Common myeloid progenitor, CD34-positive (primary cell): Measurements from ENCODE around the gene C17orf67.

Experiments
- CTCF ChIA-PET: fragments of 350-600 bp; sonication (Branson Sonifier 250); formaldehyde crosslinking; loops from one replicate; lab custom pipeline; 2021; ENCODE audit warnings: antibody characterized with exemption; lab: Charles Lee
- POLR2A ChIA-PET: fragments of 350-600 bp; sonication (Branson Sonifier 250); formaldehyde crosslinking; loops from one replicate; lab custom pipeline; 2021; ENCODE audit warnings: antibody characterized with exemption; lab: Charles Lee
- DNase-seq, 3 donors: peaks; one replicate each; pipeline versions ENCODE4 v3.0.0 to v3.0.0-alpha.2; 2013
- H3K27ac ChIP-seq, 2 experiments: 1 replicate in 1 of 2; 2 replicates in 1 of 2; pipeline ENCODE4 v1.7.0; 2013; ENCODE audit warnings: inconsistent platforms in 2 of 2, low read length in 2 of 2, mild to moderate bottlenecking in 2 of 2, low read depth in 1 of 2, moderate library complexity in 1 of 2; ENCODE audit not compliant: severe bottlenecking in 2 of 2, insufficient read depth in 1 of 2, poor library complexity in 1 of 2
- H3K27me3 ChIP-seq, 5 experiments: replicated peaks in 2 of 5; 1 replicate in 3 of 5; 2 replicates in 2 of 5; pipeline versions ENCODE4 v1.6.1 to v1.7.0; 2013; ENCODE audit warnings: low read length in 4 of 5, mild to moderate bottlenecking in 2 of 5, moderate library complexity in 2 of 5, inconsistent platforms in 1 of 5; ENCODE audit not compliant: insufficient read depth in 5 of 5, control insufficient read depth in 4 of 5
- H3K36me3 ChIP-seq, 4 experiments: 1 replicate in 2 of 4; 2 replicates in 2 of 4; pipeline versions ENCODE4 v1.6.1 to v1.7.0; 2013; ENCODE audit warnings: low read length in 3 of 4, control low read depth in 1 of 4, mild to moderate bottlenecking in 1 of 4; ENCODE audit not compliant: control insufficient read depth in 4 of 4, insufficient read depth in 4 of 4
- H3K4me1 ChIP-seq, 4 experiments: 1 replicate in 3 of 4; 2 replicates in 1 of 4; pipeline versions ENCODE4 v1.6.1 to v1.7.1; 2013; ENCODE audit warnings: low read length in 3 of 4, mild to moderate bottlenecking in 3 of 4, control low read depth in 1 of 4, inconsistent platforms in 1 of 4, moderate library complexity in 1 of 4; ENCODE audit not compliant: control insufficient read depth in 4 of 4, insufficient read depth in 4 of 4; ENCODE audit errors: control extremely low read depth in 1 of 4
- H3K4me3 ChIP-seq, 7 experiments: 1 replicate in 4 of 7; 2 replicates in 3 of 7; pipeline versions ENCODE4 v1.5.1 to v1.7.0; 2013; ENCODE audit warnings: mild to moderate bottlenecking in 7 of 7, low read length in 6 of 7, moderate library complexity in 6 of 7, inconsistent platforms in 2 of 7, low read depth in 2 of 7, control low read depth in 1 of 7; ENCODE audit not compliant: insufficient read depth in 4 of 7, control insufficient read depth in 1 of 7; ENCODE audit errors: extremely low read depth in 1 of 7
- H3K9me3 ChIP-seq, 5 experiments: 1 replicate in 4 of 5; 2 replicates in 1 of 5; pipeline versions ENCODE4 v1.6.1 to v1.7.1; 2013; ENCODE audit warnings: low read length in 4 of 5, mild to moderate bottlenecking in 2 of 5, inconsistent platforms in 1 of 5, low read depth in 1 of 5, moderate library complexity in 1 of 5; ENCODE audit not compliant: control insufficient read depth in 4 of 5, insufficient read depth in 2 of 5; ENCODE audit errors: control extremely low read depth in 1 of 5
- WGBS: methylation state at CpG from one replicate; pipeline ENCODE4 v1.1.5; 2013; ENCODE audit not compliant: insufficient coverage; 5-methylcytosine and 5-hydroxymethylcytosine counted together

C17orf67 gene

GRCh38 chr17:56835264-56835585, 1.5 kb upstream of the C17orf67 start:
- no peak overlapping the region for H3K27ac ChIP-seq
- peaks cover 0 to 22% (median 5%) of the 10 kb centered on the region in 4 experiments for H3K36me3 ChIP-seq

GRCh38 chr17:56834380-56835263, 902 bp upstream of the C17orf67 start:
- peaks cover 0 to 22% (median 4%) of the 10 kb centered on the region in 4 experiments for H3K36me3 ChIP-seq
- CTCF ChIA-PET = interaction anchor here (0.8 to 2.2 kb wide), 4 partner anchors 8 to 17 kb away, joined by 3 to 10 read pairs (median 4); no protein-coding TSS in a partner anchor
- no peaks in the 10 kb centered on the region for H3K9me3 ChIP-seq
- H3K27ac ChIP-seq = peak overlapping the region; percentile 40 to 77
- peaks cover 21 to 49% (median 31%) of the 10 kb centered on the region in 4 experiments for H3K4me1 ChIP-seq
- 1% methylated on average over 81 of the region's 81 CpGs for WGBS
- POLR2A ChIA-PET = interaction anchor here (0.6 to 0.8 kb wide), 3 partner anchors 62 to 143 kb away, joined by 3 read pairs; partner anchors contain the start of gene SCPEP1
- peak overlapping the region; percentile 55 to 89 (median 70) for H3K4me3 ChIP-seq
- H3K27me3 ChIP-seq = no peaks in the 10 kb centered on the region
- DNase-seq = peak; percentile 75 to 89 (median 87)

More at GRCh38 chr17:56835264-56835585, 1.5 kb upstream of the C17orf67 start:
- H3K27me3 ChIP-seq = no peaks in the 10 kb centered on the region
- peak in 1 of 3 donors; percentile 31 for DNase-seq
- no peaks in the 10 kb centered on the region for H3K9me3 ChIP-seq
- WGBS = 61% methylated on average over 5 of the region's 7 CpGs
- ChIA-PET CTCF (interaction anchor here (0.8 to 2.2 kb wide), 3 partner anchors 8 to 18 kb away, joined by 3 to 10 read pairs (median 4); no protein-coding TSS in a partner anchor), POLR2A (interaction anchor here (0.8 kb wide), 1 partner anchor 72 kb away, joined by 3 read pairs; no protein-coding TSS in a partner anchor)
- H3K4me3 ChIP-seq = peak overlapping the region; percentile 55 to 89 (median 70)
- peaks cover 21 to 49% (median 31%) of the 10 kb centered on the region in 4 experiments for H3K4me1 ChIP-seq

- no peaks in the 10 kb centered on the region for H3K9me3 ChIP-seq
- DNase-seq = peak; percentile 29 to 89 (median 67)
- H3K36me3 ChIP-seq = peaks cover 0 to 24% (median 4%) of the 10 kb centered on the region in 4 experiments
- H3K4me1 ChIP-seq = peaks cover 17 to 47% (median 30%) of the 10 kb centered on the region in 4 experiments
- peak overlapping the region; percentile 69 to 91 (median 85) for H3K4me3 ChIP-seq
- H3K27ac ChIP-seq = no peak overlapping the region
- no peaks in the 10 kb centered on the region for H3K27me3 ChIP-seq
- ChIA-PET CTCF (interaction anchor here (0.6 to 1.3 kb wide), 2 partner anchors 10 to 52 kb away, joined by 3 read pairs; no protein-coding TSS in a partner anchor), POLR2A (interaction anchor here (0.5 to 0.6 kb wide), 2 partner anchors 147 to 332 kb away, joined by 3 read pairs; no protein-coding TSS in a partner anchor)
- 0% methylated on average over 75 of the region's 95 CpGs for WGBS
Measured at GRCh38 chr17:56833057-56833808, 487 bp downstream of the C17orf67 start.

GRCh38 chr17:56832446-56832845, 1.3 kb downstream of the C17orf67 start:
- Histone ChIP-seq H3K27me3 (no peaks in the 10 kb centered on the region), H3K27ac (no peak overlapping the region), H3K9me3 (no peaks in the 10 kb centered on the region), H3K4me3 (peak overlapping the region in 6 of 7 experiments; percentile 69 to 91 (median 86)), H3K36me3 (peaks cover 0 to 23% (median 5%) of the 10 kb centered on the region in 4 experiments), H3K4me1 (peaks cover 14 to 42% (median 30%) of the 10 kb centered on the region in 4 experiments)
- 55% methylated on average over 1 of the region's 4 CpGs for WGBS
- POLR2A ChIA-PET = no interaction called here
- DNase-seq = no peak
- CTCF ChIA-PET = interaction anchor here (1.1 kb wide), 1 partner anchor 14 kb away, joined by 3 read pairs; no protein-coding TSS in a partner anchor

GRCh38 chr17:56831369-56832095, 2.2 kb downstream of the C17orf67 start:
- H3K4me1 ChIP-seq = peaks cover 13 to 43% (median 29%) of the 10 kb centered on the region in 4 experiments
- peak overlapping the region in 2 of 7 experiments; percentile 86 to 89 for H3K4me3 ChIP-seq
- no peak overlapping the region for H3K27ac ChIP-seq
- WGBS = over 99% methylated on average over 14 of the region's 16 CpGs
- H3K27me3 ChIP-seq = no peaks in the 10 kb centered on the region
- DNase-seq = no peak
- H3K9me3 ChIP-seq = no peaks in the 10 kb centered on the region
- CTCF ChIA-PET = interaction anchor here (1.1 kb wide), 1 partner anchor 13 kb away, joined by 3 read pairs; no protein-coding TSS in a partner anchor
- POLR2A ChIA-PET = no interaction called here
- peaks cover 0 to 23% (median 6%) of the 10 kb centered on the region in 4 experiments for H3K36me3 ChIP-seq

- WGBS = 95% methylated on average over 6 of the region's 7 CpGs
- H3K4me3 ChIP-seq = no peak overlapping the region
- ChIA-PET CTCF (no interaction called here), POLR2A (interaction anchor here (0.7 kb wide), 1 partner anchor 41 kb away, joined by 3 read pairs; no protein-coding TSS in a partner anchor)
- peaks cover 12 to 36% (median 26%) of the 10 kb centered on the region in 4 experiments for H3K4me1 ChIP-seq
- no peaks in the 10 kb centered on the region for H3K27me3 ChIP-seq
- H3K36me3 ChIP-seq = peaks cover 0 to 23% (median 7%) of the 10 kb centered on the region in 4 experiments
- H3K27ac ChIP-seq = no peak overlapping the region
- DNase-seq = no peak
- H3K9me3 ChIP-seq = no peaks in the 10 kb centered on the region
Measured at GRCh38 chr17:56830726-56831368, 2.9 kb downstream of the C17orf67 start.
